T-helper 1 cell (primary cell): ENCODE measurements around the gene MAP3K15.
A peak's percentile ranks its signal among the peaks of the same experiment; 100 is the strongest.

ENCODE experiments used
- DNase-seq, 5 donors: peaks; one replicate each; pipeline ENCODE4 v3.0.0-alpha.2; 2012 to 2020
- total RNA-seq, 4 donors: gene quantifications; one replicate each; lab custom pipeline; 2026; lab: John Stamatoyannopoulos, UW

Gene MAP3K15, protein sequence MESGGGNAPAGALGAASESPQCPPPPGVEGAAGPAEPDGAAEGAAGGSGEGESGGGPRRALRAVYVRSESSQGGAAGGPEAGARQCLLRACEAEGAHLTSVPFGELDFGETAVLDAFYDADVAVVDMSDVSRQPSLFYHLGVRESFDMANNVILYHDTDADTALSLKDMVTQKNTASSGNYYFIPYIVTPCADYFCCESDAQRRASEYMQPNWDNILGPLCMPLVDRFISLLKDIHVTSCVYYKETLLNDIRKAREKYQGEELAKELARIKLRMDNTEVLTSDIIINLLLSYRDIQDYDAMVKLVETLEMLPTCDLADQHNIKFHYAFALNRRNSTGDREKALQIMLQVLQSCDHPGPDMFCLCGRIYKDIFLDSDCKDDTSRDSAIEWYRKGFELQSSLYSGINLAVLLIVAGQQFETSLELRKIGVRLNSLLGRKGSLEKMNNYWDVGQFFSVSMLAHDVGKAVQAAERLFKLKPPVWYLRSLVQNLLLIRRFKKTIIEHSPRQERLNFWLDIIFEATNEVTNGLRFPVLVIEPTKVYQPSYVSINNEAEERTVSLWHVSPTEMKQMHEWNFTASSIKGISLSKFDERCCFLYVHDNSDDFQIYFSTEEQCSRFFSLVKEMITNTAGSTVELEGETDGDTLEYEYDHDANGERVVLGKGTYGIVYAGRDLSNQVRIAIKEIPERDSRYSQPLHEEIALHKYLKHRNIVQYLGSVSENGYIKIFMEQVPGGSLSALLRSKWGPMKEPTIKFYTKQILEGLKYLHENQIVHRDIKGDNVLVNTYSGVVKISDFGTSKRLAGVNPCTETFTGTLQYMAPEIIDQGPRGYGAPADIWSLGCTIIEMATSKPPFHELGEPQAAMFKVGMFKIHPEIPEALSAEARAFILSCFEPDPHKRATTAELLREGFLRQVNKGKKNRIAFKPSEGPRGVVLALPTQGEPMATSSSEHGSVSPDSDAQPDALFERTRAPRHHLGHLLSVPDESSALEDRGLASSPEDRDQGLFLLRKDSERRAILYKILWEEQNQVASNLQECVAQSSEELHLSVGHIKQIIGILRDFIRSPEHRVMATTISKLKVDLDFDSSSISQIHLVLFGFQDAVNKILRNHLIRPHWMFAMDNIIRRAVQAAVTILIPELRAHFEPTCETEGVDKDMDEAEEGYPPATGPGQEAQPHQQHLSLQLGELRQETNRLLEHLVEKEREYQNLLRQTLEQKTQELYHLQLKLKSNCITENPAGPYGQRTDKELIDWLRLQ (N-terminal part only)
- 0 to 0.08 (median 0) reads per million in 4 donors for total RNA-seq

DNA sequence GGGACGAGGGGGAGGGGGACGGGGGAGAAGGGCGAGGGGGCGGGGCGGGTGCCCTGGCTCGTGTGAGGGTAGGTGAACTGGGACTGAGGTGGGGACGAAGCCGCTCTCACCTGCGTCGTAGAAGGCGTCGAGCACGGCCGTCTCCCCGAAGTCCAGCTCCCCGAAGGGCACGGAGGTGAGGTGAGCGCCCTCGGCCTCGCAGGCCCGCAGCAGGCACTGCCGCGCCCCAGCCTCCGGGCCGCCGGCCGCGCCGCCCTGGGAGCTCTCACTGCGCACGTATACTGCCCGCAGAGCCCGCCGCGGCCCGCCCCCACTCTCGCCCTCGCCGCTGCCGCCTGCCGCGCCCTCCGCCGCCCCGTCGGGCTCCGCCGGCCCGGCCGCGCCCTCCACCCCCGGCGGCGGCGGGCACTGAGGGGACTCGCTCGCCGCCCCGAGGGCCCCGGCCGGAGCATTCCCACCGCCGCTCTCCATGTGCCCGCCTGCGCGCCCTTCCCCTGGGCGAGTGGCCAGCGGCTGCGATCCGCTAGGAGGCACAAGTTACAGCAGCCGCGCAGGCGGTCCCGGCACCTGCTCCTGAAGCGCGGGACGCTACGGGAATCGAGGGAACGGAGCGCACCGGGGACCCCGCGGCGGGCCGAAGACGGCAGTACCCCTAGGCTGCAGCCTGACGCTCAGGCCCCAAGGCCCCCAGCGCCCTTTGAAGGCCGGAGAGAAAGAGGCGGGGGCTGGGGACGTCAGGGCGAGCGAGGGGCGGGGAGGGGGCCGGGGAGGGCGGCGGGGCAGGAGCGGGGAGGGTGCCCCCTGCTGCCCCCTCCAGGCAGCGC lies at the start of gene MAP3K15:
TSS of gene MAP3K15 (minus strand) at position 718 of the 824 bp plus-strand sequence. CDS start at position 471, 247 bp downstream.
- DNase-seq, result peak in 1 of 5 donors; percentile 1

DNA sequence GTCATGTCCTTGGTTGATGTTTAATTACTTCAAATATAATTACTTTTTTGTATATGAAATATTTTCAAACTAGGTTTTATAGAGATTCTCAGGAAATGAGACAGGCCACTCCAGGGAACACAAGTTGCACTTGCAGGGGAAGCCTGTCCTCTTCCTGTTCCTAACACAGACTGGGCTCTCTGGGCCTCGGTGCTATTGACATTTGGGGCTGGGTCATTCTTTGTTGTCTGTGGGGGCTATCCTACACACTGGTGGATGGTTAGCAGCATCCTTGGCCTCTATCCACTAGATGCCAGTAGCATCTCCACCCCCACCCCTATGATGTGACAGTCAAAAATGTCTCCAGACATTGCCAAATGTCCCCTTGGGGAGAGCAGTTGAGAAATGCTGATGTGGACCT lies 49.3 kb upstream of the MAP3K15 start:
- no peak for DNase-seq

DNA sequence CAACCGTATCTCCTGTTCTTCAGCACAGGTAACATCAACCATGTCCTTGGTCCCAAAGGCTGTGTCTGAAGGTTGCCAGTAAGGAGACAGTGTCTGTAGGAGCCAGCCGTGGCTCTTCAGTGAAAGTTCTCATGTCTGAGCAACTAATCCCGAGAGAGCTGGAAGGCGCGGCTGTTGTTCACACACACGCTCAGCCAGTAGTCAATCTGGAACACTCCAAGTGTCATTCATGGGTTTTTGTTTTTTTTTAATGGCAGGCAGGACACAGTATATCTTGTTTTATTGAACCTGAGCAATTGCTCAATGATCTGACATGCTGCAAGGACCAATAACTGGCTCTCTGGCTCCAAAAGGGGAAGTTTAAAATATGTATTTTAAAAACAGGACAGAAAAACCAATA lies 48.4 kb upstream of the MAP3K15 start:
- peak in 1 of 5 donors; percentile 40 for DNase-seq

DNA sequence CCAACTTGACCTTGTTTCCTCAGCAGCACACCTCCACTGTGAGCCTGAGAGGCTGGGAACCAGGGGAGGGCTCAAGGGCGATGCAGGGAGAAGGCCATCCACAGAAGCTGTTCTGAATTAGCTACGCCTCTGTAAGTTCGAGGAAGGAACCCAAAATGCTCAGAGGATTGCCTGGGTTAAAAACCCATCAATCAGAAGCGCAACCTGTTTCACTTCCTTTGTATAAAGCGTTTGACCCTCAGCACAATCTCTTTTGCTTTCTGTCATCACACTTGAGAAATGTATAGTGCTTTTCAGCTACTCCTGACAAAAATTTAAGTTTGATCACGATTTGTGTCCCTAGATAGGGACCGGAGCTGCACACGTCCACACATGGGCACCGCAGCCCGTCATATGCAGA lies 48.0 kb upstream of the MAP3K15 start:
- peak in 1 of 5 donors; percentile 27 for DNase-seq

DNA sequence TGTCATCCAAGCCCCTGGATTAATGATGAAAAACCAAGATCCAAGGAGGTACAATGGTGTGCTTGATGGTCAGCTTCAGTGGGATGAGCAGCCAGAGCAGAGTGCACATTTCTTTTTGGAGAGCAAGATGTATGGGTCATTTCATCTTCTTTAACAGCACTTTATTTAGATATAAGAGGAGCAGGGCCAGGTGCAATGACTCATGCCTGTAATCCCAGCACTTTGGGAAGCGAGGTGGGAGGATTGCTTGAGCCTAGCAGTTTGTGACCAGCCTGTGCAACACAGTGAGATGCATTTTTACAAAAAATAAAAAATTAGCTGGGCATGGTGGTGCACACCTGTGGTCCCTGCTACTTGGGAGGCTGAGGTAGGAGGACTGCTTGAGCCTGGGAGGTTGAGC lies 45.3 kb upstream of the MAP3K15 start:
- DNase-seq, result no peak

DNA sequence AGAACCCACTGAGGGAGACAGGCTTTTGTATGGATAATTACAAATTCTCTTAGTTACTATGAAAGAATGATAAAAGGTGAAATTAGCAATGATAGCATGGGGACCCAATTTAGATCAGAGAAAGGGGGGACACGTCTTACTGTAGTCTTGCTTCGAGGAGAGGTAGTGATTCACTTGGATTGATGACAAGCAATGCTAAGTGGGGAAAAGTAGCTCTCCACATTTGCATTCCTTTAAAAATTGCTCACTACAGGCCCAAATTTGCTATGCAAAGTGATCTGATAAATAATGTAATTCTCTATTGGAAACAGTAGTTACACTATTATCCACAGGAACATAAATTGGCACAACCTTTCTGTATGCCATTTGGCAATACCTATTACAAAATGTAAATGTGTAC lies 42.5 kb upstream of the MAP3K15 start:
- no peak for DNase-seq

DNA sequence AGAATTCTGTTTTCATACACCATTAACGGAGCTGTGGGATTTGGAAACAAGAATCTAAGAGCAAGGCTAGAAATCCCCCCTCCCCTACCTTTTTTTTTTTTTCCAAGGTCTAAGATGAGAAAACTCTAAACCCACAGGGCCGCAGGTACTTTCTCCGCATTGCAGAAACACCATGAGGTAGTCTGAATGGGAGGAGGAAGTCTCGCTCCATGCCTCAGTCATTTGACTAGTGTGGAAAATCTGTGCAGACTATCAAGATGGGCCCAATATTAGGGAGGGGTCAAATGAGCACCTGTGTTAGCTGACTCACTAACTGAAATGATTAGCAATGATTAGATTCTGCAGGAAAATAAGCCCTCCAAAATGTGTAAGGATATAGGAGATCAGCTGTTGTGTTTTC lies 40.9 kb upstream of the MAP3K15 start:
- DNase-seq, result no peak

DNA sequence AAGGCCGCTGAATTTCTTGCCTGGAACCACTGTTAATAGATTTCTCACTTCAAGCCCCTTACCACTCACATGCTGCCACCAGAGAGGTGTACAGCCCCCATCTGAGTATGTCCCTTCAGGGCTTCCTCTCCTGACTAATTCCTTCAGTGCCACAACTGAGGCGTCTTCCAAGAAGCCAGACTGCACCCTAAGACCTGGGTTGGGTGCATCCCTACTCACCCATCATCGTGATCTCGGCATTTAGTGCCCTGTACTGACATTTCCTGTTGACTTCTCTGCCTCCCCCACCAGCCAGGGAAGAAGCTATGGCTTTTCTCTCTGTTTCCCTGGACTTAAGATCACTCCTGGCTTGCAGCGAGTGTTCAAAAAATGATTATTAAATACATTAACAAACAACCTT lies 40.4 kb upstream of the MAP3K15 start:
- DNase-seq, result no peak

DNA sequence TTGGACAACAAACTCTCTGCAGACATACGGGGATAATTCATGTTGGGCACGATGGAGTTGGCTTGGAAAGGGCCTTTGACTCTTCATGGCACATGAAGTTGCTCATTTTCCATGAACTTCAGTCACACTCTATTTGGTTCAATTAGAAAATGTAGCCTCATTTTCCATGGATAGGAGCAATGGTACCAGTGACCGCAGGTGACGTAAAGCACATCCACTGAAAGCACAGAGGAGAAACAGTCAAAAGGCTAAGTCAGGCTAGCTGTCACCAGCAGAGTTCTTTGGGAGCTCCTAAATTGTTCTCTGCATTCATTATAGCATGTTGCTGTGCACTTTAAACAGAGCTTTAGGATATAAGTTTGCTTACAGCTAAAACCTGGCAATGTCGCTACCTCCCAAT lies 39.9 kb upstream of the MAP3K15 start:
- DNase-seq, result no peak

DNA sequence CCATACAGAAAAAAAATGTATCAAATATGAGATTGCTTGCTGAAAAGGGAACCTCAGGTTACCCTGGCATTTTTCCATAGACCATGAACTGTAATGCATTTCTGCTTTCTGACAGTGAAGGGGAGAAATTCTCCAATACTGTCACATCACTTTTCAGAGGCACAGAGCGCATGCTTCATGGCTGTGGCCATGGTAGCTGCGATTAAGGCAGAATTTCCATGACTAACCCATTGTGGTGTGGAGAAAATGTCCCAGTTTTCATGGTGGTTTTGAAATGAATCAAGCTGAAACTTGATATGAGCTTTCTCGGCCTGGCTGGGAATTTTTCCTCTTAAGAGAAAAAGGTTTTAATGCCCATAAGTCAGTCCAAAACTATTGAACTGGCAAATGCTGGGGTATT lies 39.5 kb upstream of the MAP3K15 start:
- DNase-seq, result peak in 1 of 5 donors; percentile 21

DNA sequence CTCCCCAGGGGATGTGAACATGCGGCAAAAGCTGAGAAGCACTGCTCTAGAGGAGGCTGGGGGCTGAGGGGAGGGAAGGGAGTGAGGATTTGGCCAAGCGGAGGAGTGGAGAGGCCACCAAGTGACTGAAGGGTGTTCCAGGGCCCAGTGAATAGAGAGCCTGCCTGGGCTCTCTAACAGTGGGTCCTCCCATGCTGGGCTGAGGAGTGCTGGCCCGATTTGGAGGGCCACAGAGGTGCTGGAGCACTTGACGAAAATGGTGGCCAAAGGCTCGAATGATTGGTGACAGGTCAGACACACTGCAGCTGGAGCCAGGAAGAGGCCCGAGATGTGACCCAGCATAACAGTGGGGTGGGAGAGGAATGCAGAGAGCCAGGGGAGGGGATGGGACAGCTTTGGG lies 37.5 kb upstream of the MAP3K15 start:
- DNase-seq, result no peak

DNA sequence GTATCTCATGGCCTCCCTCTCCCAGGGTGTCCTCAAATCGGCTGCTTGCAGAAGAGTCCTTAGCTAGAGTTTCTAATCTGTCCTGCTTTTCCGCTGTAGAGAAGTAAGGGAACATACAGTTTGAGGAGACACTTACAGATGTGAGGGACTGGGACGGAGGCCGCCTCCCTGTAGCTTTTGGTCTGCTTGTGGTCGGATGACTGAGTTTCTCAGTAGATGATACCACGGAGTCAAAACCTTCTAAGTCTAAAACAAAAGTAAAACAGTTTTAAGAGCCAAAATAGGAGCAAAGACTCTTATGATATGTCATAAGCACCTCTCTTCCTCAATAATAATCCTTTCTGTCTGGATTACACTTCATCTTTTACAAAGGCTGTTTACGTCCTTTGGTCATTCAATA lies 34.5 kb upstream of the MAP3K15 start:
- peak in 1 of 5 donors; percentile 52 for DNase-seq

DNA sequence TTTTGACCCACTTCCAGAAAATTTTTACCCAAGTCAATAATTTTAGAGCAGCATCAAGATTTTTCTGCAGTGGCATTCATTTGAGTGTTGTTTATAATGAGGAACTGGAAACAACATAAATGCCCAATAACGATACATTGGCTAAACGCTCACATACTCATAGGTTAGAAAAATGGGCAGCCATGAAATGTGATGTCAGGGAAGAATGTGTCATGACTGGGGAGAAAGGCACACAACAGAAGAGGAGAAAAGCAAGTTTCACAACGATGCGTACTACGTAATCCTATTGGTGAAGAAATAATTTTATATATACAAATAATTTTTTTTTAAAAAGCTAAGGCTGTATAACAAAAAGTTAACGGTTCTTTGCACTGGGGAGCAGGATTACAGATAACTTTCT lies 33.6 kb upstream of the MAP3K15 start:
- DNase-seq, result no peak

DNA sequence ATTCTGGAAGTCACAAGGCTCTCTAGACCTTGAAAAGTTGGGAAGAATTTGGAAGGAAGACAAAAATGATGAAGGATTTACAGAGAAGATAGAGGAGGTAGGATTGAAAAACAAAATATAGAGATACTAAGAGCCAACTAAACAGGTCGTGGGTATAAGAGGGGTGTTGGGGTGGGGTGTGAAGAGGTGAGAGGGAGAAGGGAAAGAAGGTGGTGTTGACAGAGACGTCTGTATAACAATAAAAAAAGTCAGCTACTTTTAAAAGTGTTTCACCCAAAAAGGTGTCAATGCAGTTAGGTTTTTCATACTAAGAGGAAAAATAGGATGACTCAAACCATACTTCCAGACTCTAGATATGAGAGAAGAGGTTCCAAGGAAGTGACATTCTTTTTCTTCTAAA lies 33.0 kb upstream of the MAP3K15 start:
- no peak for DNase-seq

DNA sequence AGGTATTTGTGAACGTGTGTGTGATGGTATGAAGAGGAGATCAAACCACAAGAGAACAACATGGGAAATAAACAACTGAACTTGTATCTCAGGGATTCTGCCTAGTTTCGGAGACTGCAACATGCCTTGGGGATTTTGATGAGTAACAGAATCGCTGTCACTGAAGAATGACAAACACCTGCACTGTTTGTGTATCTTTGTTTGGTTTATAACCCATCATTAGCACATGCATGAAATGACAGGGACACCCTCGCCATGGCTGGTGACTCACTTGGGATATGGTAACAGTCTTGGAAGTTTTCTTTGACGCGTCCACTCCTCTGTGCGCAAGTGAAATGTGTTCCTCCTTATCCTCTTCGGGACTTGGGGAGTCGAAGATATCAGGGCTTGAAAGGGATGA lies 30.3 kb upstream of the MAP3K15 start:
- DNase-seq, result no peak

DNA sequence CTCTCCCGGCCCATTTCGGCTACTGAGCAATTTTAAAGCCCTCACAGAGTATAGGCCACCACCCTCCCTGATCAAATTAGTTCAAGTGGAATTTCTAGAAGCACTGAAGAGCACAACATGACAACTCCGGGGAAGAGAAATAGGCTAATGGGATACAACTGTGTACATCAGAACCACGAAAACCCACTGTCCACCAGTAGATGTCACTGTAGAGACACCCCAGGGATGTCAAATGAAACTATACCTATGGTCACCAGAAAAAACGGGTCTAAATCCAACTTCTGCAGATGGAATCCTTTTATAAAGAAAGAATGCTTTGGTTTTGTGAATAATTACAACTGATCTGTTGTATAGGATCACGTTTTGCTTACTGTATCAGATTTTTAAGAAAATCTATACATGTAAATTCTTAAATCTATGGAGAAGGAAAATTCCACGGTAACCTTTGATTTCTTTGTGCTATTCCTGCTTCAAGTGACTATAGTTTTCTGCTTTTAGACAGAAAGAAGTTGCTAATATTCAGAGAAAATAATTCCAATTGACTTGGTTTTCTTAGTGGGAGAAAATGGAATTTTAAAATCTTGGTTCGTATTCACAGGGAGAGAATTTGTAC lies 29.5 kb upstream of the MAP3K15 start:
- DNase-seq, result peak in 4 of 5 donors; percentile 5 to 57 (median 14)

DNA sequence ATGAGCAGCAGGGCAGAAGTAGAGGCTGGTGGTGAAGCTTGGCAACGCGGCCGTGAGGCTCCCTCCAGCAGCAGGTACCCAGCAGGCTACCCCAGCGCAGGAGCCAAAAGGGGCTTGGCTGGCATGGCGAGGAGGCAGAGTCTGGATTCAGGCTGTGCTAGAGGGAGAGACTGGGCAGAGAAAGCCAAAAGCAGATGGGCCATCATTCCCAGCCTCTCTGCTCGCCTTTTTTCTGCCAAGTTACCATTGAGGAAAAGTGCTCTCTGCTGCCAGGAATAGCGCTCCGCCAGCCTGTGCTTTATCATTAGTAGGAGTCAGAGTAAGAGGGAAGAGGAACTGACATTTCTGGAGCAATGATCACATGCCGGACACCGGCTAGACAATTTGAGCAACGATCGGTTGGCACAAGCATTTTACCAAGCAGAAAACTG lies 28.7 kb upstream of the MAP3K15 start:
- no peak for DNase-seq

DNA sequence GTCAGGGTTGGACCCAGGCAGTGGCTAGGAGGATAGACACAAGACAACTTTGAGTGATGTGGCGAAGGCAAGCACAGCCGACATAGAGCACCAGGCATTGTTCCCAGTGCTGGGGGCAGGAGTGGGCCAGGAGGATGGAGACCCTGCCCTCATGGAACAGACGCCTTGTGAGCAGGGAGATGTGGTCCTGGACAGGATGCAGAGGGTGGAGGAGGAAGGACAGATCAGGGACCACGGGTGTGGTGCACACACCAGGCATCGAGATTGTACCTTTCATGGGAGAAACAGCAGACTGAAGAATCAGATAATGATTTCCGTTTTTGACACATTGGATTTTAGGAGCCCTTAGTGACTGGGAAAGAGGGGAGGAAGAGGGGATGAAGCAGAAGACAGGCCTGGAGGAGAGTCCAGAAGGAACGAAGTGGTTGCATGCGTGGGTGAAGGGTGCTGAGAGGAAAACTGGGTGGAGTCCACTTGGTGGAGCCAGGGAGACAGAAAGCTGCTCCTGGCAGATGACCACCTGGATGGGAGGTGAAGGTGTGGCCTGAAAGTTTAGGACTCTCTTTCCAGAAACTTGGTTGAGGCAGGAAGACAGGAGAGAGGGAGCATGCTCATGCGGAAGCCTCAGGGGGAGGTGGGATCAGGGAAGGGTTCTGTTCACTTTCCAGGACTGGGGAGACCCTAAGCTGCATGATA lies 27.9 kb upstream of the MAP3K15 start:
- no peak for DNase-seq

DNA sequence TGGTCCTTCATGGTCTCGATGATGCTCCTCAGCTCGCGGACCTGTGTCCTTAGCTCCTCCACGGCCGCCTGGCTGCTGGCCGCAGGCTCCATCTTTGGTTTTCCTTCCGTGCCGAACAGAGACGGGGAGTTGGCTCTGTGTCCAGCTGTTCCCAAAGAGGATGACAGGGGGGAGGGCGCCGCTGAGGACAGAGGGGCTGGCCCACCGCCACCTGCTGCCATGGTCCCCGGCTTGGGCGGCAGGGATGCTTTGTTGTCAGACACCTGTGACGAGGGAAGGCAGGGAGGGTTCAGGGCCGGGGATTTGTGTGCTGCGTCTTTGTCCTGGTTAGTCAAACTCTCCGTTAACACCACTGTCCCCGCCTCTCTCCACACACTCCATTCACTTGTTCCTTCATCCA lies 26.6 kb upstream of the MAP3K15 start:
- no peak for DNase-seq

DNA sequence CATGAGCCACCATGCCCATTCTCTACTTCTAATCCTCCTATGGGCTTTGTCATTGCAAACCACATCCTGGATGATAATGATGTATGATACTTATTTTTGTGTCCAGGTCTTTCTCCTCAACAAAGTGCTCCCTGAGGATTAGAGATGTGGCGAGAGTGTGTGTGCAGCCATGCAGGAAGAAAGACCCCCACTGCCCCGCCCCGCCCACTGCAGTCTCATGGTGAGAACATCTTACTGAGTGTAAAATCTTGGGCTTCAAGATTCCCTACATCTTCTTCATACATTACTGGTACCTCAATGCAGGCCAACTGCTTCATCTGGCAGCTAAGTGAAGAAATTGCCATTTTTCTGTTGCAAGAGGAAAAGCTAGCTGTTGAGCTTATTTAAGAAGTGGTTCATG lies 25.9 kb upstream of the MAP3K15 start:
- DNase-seq, result no peak

DNA sequence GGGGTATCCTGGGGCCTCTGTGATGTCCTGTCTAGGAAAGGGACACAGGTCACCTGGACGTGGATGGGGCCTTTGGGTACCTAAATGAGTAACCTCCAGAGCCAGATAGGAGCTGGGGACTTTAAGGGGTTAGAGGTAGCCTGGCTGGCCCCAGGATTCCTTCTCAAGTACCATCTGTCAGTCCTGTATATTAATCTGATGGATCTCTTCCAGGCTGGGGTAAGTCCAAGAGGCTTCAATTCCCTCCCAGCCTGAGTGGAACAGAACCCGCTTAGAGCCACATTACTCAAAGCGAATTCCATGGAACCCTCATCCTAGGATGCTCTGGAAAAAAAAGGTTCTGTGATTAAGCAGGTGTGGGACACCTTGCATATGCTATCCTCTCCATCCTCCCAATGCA lies 24.8 kb upstream of the MAP3K15 start:
- DNase-seq, result no peak
